ENCODE data around the gene ITGAD.

GRCh38 chr16:31414706-31415105, 21.6 kb downstream of the ITGAD start:
- TF ChIP-seq CTCF (IDR thresholded peaks at IDR 0.05; ENCODE audit: low read depth, low read length) (no peak), EZH2phosphoT487 (IDR thresholded peaks at IDR 0.05; ENCODE audit: low read depth) (no peak)

Measured in OCI-LY3 (cell line).